Measurements from ENCODE around the gene BRIP1. TPM values are rescaled to one million over a fixed set of nuclear protein-coding genes. Genes with fewer than 3 reads are reported as not detected.

The BRIP1 gene
- total RNA-seq, 2 experiments from 2014 or later = 13.2 to 14.5 TPM

DNA sequence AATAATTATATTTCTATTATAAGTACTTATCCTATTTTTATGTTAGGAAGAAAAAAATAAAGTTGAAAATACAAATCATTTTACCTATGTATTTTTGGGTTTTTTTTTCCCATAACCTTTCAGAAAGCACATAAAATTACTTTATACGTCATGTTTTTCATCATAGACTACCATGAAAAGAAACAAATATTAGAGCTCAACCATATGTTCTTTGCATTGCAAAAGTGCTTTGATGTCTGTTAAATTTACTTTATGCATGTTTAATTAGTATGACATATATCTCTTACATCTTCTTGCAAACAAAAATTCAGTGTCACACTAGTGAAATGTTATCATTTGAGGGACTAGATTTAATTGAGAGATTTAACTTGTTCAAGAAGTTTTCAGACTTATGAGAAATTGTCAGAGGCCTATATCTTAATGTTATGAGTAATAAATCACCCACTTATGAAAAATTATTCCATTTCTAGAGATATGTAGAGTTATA, 24.0 kb downstream of the BRIP1 start:
- peaks cover 8% of the 10 kb centered on the region for H3K36me3 Mint-ChIP-seq (ENCODE audit: low read depth)
- no peak overlapping the region for H3K27ac Mint-ChIP-seq
- no peak overlapping the region for H3K4me3 Mint-ChIP-seq
- no peak for DNase-seq
- H3K9me3 Mint-ChIP-seq = no peaks in the 10 kb centered on the region
- POLR2A ChIA-PET = no interaction called here
- intact Hi-C loops (cut with micrococcal nuclease) = loop anchor here (5.0 kb wide), 2 partner anchors 202 to 427 kb away; no protein-coding TSS in a partner anchor
- H3K4me1 Mint-ChIP-seq (ENCODE audit: low read depth) = no peaks in the 10 kb centered on the region
- CTCF ChIA-PET = interaction anchor here (0.7 kb wide), 1 partner anchor 204 kb away, joined by 4 read pairs; no protein-coding TSS in a partner anchor
- H3K27me3 Mint-ChIP-seq = no peaks in the 10 kb centered on the region
- TF ChIP-seq, protein P1, sequence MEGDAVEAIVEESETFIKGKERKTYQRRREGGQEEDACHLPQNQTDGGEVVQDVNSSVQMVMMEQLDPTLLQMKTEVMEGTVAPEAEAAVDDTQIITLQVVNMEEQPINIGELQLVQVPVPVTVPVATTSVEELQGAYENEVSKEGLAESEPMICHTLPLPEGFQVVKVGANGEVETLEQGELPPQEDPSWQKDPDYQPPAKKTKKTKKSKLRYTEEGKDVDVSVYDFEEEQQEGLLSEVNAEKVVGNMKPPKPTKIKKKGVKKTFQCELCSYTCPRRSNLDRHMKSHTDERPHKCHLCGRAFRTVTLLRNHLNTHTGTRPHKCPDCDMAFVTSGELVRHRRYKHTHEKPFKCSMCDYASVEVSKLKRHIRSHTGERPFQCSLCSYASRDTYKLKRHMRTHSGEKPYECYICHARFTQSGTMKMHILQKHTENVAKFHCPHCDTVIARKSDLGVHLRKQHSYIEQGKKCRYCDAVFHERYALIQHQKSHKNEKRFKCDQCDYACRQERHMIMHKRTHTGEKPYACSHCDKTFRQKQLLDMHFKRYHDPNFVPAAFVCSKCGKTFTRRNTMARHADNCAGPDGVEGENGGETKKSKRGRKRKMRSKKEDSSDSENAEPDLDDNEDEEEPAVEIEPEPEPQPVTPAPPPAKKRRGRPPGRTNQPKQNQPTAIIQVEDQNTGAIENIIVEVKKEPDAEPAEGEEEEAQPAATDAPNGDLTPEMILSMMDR (IDR thresholded peaks at IDR 0.05) = no peak
- ATAC-seq = no peak

DNA sequence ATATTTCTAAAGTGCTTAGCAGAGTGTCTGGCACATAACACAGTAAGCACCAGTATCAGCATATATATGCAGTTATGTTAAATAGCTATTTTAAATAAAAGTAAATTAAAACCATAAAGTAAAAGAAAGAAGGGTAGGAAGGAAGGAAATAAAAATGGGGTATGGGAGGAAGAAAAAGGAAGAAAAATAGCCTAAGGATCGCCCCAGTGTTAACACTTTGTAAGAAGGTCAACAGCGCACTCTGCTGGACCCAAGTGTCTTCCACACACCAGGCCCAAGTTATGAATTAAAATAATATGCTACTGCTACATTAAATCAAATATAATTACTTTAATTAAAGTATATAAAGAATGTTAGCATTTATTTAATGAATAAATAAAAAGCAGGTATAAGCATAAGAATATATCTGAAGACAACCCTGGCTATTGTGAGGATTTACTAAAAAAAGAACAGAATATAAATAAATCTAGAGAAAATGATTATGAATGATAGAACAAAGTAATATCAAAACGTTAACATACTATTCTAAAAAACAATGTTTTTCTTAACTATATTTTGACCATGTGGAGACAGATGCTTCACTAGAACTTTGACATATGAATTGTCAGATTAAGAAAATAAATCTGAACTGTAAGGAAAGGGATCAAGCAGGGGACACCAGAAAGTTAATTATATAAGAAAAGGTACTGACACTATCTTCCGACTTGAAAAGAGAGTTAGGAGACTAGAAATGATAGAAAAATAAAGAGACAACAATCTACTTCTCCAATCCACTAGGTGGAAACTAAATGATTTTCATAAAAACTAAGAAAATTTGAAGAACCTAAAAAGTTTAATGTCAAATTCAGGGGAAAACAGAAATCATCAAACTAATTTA, 25.9 kb downstream of the BRIP1 start:
- DNase-seq (peak; percentile 71), ATAC-seq (no peak)
- CTCF ChIA-PET = interaction anchor here (0.9 to 2.0 kb wide), 11 partner anchors 8 to 426 kb away, joined by 3 to 9 read pairs (median 4); no protein-coding TSS in a partner anchor
- Mint-ChIP-seq H3K9me3 (no peaks in the 10 kb centered on the region), H3K27me3 (no peaks in the 10 kb centered on the region), H3K4me3 (no peak overlapping the region), H3K27ac (no peak overlapping the region), H3K4me1 (ENCODE audit: low read depth) (no peaks in the 10 kb centered on the region), H3K36me3 (ENCODE audit: low read depth) (peaks cover 2% of the 10 kb centered on the region)
- POLR2A ChIA-PET = interaction anchor here (0.6 kb wide), 1 partner anchor 1313 kb away, joined by 5 read pairs; no protein-coding TSS in a partner anchor
- TF ChIP-seq, protein P1 (IDR thresholded peaks at IDR 0.05) = peak; percentile 77
- intact Hi-C loops (cut with micrococcal nuclease) = loop anchor here (5.0 kb wide), 2 partner anchors 200 to 425 kb away; no protein-coding TSS in a partner anchor

DNA sequence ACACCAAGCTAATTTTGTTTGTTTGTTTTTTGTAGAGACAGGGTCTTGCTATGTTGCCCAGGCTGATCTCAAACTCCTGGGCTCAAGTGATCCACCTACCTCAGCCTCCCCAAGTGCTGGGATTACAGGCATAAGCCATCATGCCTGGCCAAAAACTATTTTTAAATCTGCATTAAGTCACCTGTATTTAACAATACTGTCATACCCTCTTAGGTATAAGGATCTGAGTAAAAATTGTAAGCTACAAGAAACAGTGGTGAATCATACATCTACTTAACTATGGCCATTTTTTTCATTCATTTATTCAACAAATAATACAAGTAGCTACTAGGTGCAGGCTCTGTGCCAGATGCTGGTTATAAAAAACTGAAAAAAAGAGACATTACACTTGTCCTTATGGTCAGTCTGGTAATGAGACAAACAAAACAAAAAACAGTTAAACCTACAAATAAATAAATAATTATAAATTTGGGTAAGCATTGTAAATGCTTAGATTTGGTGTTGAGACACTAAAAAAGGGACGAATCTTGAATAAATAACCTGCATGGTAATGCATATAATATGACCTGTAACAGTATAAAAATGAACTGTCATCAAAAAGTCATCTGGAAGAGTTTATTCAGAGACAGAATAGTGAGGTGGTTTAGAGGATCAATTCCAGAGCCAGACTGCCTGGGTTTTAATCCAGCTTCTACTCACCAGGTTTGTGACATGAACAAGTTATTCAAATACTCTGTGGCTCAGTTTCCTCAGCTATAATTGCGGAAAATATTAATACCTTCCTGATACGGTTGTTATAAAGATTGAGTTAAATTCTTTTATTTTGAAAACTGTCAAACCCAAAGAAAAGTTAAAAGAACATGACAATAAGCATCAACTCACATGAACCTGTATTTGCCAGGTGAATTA, 26.8 kb downstream of the BRIP1 start:
- intact Hi-C loops (cut with micrococcal nuclease) = loop anchor here (5.0 kb wide), 2 partner anchors 199 to 424 kb away; no protein-coding TSS in a partner anchor
- POLR2A ChIA-PET = interaction anchor here (0.6 kb wide), 1 partner anchor 1312 kb away, joined by 5 read pairs; no protein-coding TSS in a partner anchor
- H3K27me3 Mint-ChIP-seq = no peaks in the 10 kb centered on the region

DNA sequence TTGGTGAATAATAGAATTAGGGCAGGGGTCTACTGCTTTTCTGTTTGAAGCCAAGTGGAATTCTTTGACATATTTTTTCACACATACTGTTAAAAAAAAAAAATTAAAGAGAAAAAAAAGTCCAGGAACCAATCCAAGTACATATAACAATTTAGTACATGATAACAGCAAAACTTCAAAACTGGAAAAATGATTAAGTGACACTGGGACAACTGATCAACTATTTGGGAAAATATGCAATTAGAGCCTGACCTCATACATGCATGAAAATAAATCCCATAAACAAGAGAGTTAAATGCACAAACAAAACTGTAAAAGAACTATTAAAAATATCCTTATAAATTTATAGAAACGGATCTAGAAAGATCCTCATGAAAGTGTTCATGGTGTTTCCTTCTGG, 27.7 kb downstream of the BRIP1 start:
- H3K36me3 Mint-ChIP-seq (ENCODE audit: low read depth) = no peaks in the 10 kb centered on the region
- H3K27me3 Mint-ChIP-seq = no peaks in the 10 kb centered on the region
- no peak overlapping the region for H3K4me3 Mint-ChIP-seq
- no peaks in the 10 kb centered on the region for H3K9me3 Mint-ChIP-seq
- CTCF ChIA-PET = interaction anchor here (0.5 to 2.0 kb wide), 3 partner anchors 199 to 503 kb away, joined by 3 to 9 read pairs (median 3); no protein-coding TSS in a partner anchor
- intact Hi-C loops (cut with micrococcal nuclease) = loop anchor here (5.0 kb wide), 2 partner anchors 198 to 423 kb away; no protein-coding TSS in a partner anchor
- H3K27ac Mint-ChIP-seq = no peak overlapping the region
- TF ChIP-seq, protein P1 (IDR thresholded peaks at IDR 0.05) = no peak
- DNase-seq = no peak
- POLR2A ChIA-PET = no interaction called here
- H3K4me1 Mint-ChIP-seq (ENCODE audit: low read depth) = no peaks in the 10 kb centered on the region
- ATAC-seq = no peak

More for the DNA sequence above, 26.8 kb downstream of the BRIP1 start:
- DNase-seq (no peak), ATAC-seq (no peak)
- no peaks in the 10 kb centered on the region for H3K36me3 Mint-ChIP-seq (ENCODE audit: low read depth)
- no peaks in the 10 kb centered on the region for H3K9me3 Mint-ChIP-seq
- no peak overlapping the region for H3K4me3 Mint-ChIP-seq
- CTCF ChIA-PET = interaction anchor here (0.6 to 2.0 kb wide), 13 partner anchors 9 to 425 kb away, joined by 3 to 9 read pairs (median 3); no protein-coding TSS in a partner anchor
- H3K27ac Mint-ChIP-seq = no peak overlapping the region
- TF ChIP-seq, protein P1 (IDR thresholded peaks at IDR 0.05) = no peak
- no peaks in the 10 kb centered on the region for H3K4me1 Mint-ChIP-seq (ENCODE audit: low read depth)

Measured in activated CD8-positive, alpha-beta T cell treated with anti-CD3 and anti-CD28 coated beads for 36 hours (primary cell).